HEK293 (cell line): ENCODE data around the gene SPTY2D1.

ENCODE experiments used
- HOXA7 ChIP-seq: sonication (generic); formaldehyde crosslinking; IDR thresholded peaks from 2 replicates; pipeline ENCODE4 v1.8.1; 2022; ENCODE audit warnings: missing genetic modification reagents, borderline replicate concordance
- SCRT2 ChIP-seq: fragments of 450-650 bp; formaldehyde crosslinking; IDR thresholded peaks from 2 replicates; pipeline ENCODE4 v1.5.1; 2016; ENCODE audit warnings: missing biosample characterization, missing genetic modification characterization
- TCF7L2 ChIP-seq: IDR thresholded peaks from 2 replicates; pipeline ENCODE4 v1.6.1; 2011; ENCODE audit warnings: low read depth, mild to moderate bottlenecking, inconsistent platforms, low read length, moderate library complexity, borderline replicate concordance
- YY1 ChIP-seq: fragments of 450-650 bp; formaldehyde crosslinking; IDR thresholded peaks from 2 replicates; pipeline ENCODE4 v1.5.1; 2018; ENCODE audit warnings: missing biosample characterization, missing genetic modification characterization
- ZNF138 ChIP-seq: fragments of 450-650 bp; formaldehyde crosslinking; IDR thresholded peaks from 2 replicates; pipeline ENCODE4 v1.5.1; 2016; ENCODE audit warnings: missing biosample characterization, missing genetic modification characterization, borderline replicate concordance
- ZNF16 ChIP-seq: fragments of 450-650 bp; formaldehyde crosslinking; IDR thresholded peaks from 2 replicates; pipeline ENCODE4 v1.5.1; 2016; ENCODE audit warnings: low read depth, missing biosample characterization, missing genetic modification characterization
- ZNF292 ChIP-seq: fragments of 450-650 bp; formaldehyde crosslinking; IDR thresholded peaks from 2 replicates; pipeline ENCODE4 v1.5.1; 2016; ENCODE audit warnings: low read depth, missing biosample characterization, missing genetic modification characterization, borderline replicate concordance
- ZNF501 ChIP-seq: fragments of 450-650 bp; formaldehyde crosslinking; IDR thresholded peaks from 2 replicates; pipeline ENCODE4 v1.5.1; 2016; ENCODE audit warnings: missing biosample characterization, missing genetic modification characterization
- ZNF544 ChIP-seq: fragments of 450-650 bp; formaldehyde crosslinking; IDR thresholded peaks from 2 replicates; pipeline ENCODE4 v1.5.0; 2017; ENCODE audit warnings: missing biosample characterization, missing genetic modification characterization
- TF ChIP-seq, protein P1 (sequence below): fragments of 450-650 bp; formaldehyde crosslinking; IDR thresholded peaks from 2 replicates; pipeline ENCODE4 v1.5.1; 2016; ENCODE audit warnings: missing biosample characterization, missing genetic modification characterization
- TF ChIP-seq, protein P2 (sequence below): fragments of 450-650 bp; IDR thresholded peaks from 2 replicates; pipeline ENCODE4 v1.5.1; 2018; ENCODE audit warnings: missing biosample characterization, mild to moderate bottlenecking, missing genetic modification characterization
- TF ChIP-seq, protein P3 (sequence below): fragments of 450-650 bp; formaldehyde crosslinking; IDR thresholded peaks from 2 replicates; pipeline ENCODE4 v1.5.1; 2016; ENCODE audit warnings: missing biosample characterization, missing genetic modification characterization

DNA sequence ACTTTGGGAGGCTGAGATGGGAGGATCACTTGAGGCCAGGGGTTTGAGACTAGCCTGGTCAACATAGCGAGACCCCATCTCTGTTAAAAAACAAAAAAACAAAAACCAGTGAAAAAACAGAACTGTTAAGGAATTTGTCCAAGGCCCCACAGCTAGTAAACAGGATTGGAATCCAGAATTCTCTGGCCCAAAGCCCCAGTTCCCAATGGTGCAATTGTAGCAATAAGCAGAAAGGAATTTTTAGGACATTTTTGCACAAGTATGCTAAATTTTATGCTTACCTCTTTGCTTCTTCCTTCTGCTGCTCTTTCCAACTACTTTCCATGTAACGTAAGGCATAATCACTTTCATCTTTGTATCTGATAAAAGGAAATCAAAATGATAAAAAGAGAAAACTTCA is 22.9 kb downstream of the SPTY2D1 start:
- TF ChIP-seq ZNF138 (no peak), ZNF16 (tag by site-specific recombination) (no peak), ZNF292 (tag by site-specific recombination) (no peak), YY1 (tag by site-specific recombination) (no peak), ZNF501 (no peak), SCRT2 (tag by site-specific recombination) (no peak), ZNF544 (tag by site-specific recombination) (no peak), TCF7L2 (no peak), HOXA7 (no peak)
- TF ChIP-seq, protein P1, sequence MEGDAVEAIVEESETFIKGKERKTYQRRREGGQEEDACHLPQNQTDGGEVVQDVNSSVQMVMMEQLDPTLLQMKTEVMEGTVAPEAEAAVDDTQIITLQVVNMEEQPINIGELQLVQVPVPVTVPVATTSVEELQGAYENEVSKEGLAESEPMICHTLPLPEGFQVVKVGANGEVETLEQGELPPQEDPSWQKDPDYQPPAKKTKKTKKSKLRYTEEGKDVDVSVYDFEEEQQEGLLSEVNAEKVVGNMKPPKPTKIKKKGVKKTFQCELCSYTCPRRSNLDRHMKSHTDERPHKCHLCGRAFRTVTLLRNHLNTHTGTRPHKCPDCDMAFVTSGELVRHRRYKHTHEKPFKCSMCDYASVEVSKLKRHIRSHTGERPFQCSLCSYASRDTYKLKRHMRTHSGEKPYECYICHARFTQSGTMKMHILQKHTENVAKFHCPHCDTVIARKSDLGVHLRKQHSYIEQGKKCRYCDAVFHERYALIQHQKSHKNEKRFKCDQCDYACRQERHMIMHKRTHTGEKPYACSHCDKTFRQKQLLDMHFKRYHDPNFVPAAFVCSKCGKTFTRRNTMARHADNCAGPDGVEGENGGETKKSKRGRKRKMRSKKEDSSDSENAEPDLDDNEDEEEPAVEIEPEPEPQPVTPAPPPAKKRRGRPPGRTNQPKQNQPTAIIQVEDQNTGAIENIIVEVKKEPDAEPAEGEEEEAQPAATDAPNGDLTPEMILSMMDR (tag by site-specific recombination), result no peak
- TF ChIP-seq, protein P2, sequence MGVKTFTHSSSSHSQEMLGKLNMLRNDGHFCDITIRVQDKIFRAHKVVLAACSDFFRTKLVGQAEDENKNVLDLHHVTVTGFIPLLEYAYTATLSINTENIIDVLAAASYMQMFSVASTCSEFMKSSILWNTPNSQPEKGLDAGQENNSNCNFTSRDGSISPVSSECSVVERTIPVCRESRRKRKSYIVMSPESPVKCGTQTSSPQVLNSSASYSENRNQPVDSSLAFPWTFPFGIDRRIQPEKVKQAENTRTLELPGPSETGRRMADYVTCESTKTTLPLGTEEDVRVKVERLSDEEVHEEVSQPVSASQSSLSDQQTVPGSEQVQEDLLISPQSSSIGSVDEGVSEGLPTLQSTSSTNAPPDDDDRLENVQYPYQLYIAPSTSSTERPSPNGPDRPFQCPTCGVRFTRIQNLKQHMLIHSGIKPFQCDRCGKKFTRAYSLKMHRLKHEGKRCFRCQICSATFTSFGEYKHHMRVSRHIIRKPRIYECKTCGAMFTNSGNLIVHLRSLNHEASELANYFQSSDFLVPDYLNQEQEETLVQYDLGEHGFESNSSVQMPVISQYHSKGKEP (tag by site-specific recombination), result no peak
- TF ChIP-seq, protein P3, sequence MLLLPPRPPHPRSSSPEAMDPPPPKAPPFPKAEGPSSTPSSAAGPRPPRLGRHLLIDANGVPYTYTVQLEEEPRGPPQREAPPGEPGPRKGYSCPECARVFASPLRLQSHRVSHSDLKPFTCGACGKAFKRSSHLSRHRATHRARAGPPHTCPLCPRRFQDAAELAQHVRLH, result no peak
